HL-60 (cell line): ENCODE data around the gene VEGFB.

Experiments used
- CTCF ChIP-seq: IDR thresholded peaks from one replicate; pipeline ENCODE4 v1.5.1; 2011; ENCODE audit warnings: low read length, control low read depth, inconsistent platforms; ENCODE audit not compliant: insufficient read depth
- REST ChIP-seq: IDR thresholded peaks from 2 replicates; pipeline ENCODE4 v1.6.1; 2012; ENCODE audit warnings: low read depth; ENCODE audit not compliant: insufficient replicate concordance

- TF ChIP-seq CTCF: no peak
- no peak for TF ChIP-seq REST
Measured at GRCh38 chr11:64261556-64262080, 27.2 kb downstream of the VEGFB start.
